ENCODE results near the gene COG1.

GRCh38 chr17:73191443-73192205, 1.2 kb upstream of the COG1 start:
- TF ChIP-seq CTCF (IDR thresholded peaks at IDR 0.05) (peak; percentile 80 to 90 (median 86)), POLR2A (IDR thresholded peaks at IDR 0.05) (no peak)
